T47D (cell line): Measurements from ENCODE around the gene NANOS3.

Experiments used
- DNase-seq, 2 experiments: peaks; one replicate each; pipeline versions ENCODE4 v3.0.0 to v3.0.0-alpha.2; 2011 to 2012; ENCODE audit warnings: low read depth in 1 of 2, low spot score in 1 of 2
- JUND ChIP-seq: IDR thresholded peaks from 2 replicates; pipeline ENCODE4 v1.6.1; 2012; ENCODE audit warnings: low read depth
- in situ Hi-C: cut with HindIII; loops from 2 replicates; pipeline ENCODE4 v1.10.0; 2016; ENCODE audit warnings: low sequenced_read_pairs, low pct_unique_long_range_greater_than_20kb

The NANOS3 gene

GRCh38 chr19:13839130-13839937 is 37.6 kb upstream of the NANOS3 start:
- in situ Hi-C loops: no loop called here
- peak; percentile 70 to 81 for DNase-seq
- TF ChIP-seq JUND: no peak

GRCh38 chr19:13839938-13840304 is 37.0 kb upstream of the NANOS3 start:
- no peak for TF ChIP-seq JUND
- in situ Hi-C loops: no loop called here
- DNase-seq: no peak

- in situ Hi-C loops: no loop called here
- peak; percentile 58 to 64 for DNase-seq
- TF ChIP-seq JUND: no peak
Observed at GRCh38 chr19:13840305-13841085, 36.4 kb upstream of the NANOS3 start.

GRCh38 chr19:13841086-13841961 is 35.6 kb upstream of the NANOS3 start:
- in situ Hi-C loops: no loop called here
- no peak for DNase-seq
- no peak for TF ChIP-seq JUND

- DNase-seq: no peak
- in situ Hi-C loops: no loop called here
- TF ChIP-seq JUND: no peak
Observed at GRCh38 chr19:13841962-13842290, 35.0 kb upstream of the NANOS3 start.

- in situ Hi-C loops: no loop called here
- TF ChIP-seq JUND: no peak
- DNase-seq: peak; percentile 69 to 79
Observed at GRCh38 chr19:13842291-13843103, 34.4 kb upstream of the NANOS3 start.

GRCh38 chr19:13843104-13843921 is 33.6 kb upstream of the NANOS3 start:
- in situ Hi-C loops: no loop called here
- no peak for DNase-seq
- TF ChIP-seq JUND: no peak

- no peak for DNase-seq
- TF ChIP-seq JUND: no peak
- in situ Hi-C loops: no loop called here
Observed at GRCh38 chr19:13844130-13844631, 32.8 kb upstream of the NANOS3 start.

- 0 out of 2 replicates have a peak, but pooled peaks have one; percentile 23 for TF ChIP-seq JUND
- peak in 1 of 2 experiments; percentile 74 for DNase-seq
- in situ Hi-C loops: no loop called here
Observed at GRCh38 chr19:13846557-13847406, 30.2 kb upstream of the NANOS3 start.
